ENCODE data around the gene ARHGEF7.

DNA sequence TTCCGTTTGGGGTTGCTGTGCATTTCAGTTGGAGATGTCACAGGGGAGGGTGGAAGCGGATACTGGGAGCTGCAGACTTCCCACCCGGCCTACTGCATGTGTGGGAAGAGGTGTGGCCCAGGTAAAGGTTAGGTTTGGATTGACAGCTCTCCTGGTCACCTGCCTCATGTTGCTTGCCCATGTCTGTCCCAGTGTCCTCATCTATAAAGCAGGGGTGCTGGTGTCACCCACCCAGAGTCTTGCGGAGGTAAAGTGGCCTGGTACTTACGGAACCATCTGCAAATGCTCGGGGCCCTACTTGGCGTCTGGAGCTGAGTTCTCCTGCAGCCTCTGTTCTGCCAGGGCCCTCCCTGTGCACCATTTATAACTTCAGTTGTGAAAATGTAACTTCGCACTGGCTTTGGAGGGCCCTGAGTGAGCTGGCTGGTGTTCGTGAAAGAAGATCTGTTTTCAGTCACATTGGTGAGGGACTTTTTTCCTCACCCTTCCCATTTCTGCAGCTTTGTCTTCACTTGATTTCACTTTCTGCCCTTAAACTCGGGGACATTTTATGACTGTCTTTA, 140.2 kb downstream of the ARHGEF7 start:
- TF ChIP-seq STAT1 (IDR thresholded peaks at IDR 0.05; ENCODE audit: unreplicated experiment) (no peak), REST (IDR thresholded peaks at IDR 0.05; ENCODE audit: unreplicated experiment) (no peak), EZH2 (IDR thresholded peaks at IDR 0.05; ENCODE audit: low read depth, unreplicated experiment) (no peak), CTCF (conservative IDR thresholded peaks at IDR 0.05; ENCODE audit: low read depth in 2 of 2) (no peak), ETS1 (IDR thresholded peaks at IDR 0.05) (no peak), EZH2phosphoT487 (IDR thresholded peaks at IDR 0.05; ENCODE audit: unreplicated experiment) (no peak), POLR2AphosphoS5 (IDR thresholded peaks at IDR 0.05; ENCODE audit: low read depth) (no peak), ZNF114 (CRISPR knock-in tag; IDR thresholded peaks at IDR 0.05) (no peak), ZNF331 (CRISPR knock-in tag; IDR thresholded peaks at IDR 0.05; ENCODE audit: low read depth) (no peak), CREB1 (CRISPR knock-in tag; IDR thresholded peaks at IDR 0.05; ENCODE audit: low read depth) (no peak)
- TF ChIP-seq, protein P1, sequence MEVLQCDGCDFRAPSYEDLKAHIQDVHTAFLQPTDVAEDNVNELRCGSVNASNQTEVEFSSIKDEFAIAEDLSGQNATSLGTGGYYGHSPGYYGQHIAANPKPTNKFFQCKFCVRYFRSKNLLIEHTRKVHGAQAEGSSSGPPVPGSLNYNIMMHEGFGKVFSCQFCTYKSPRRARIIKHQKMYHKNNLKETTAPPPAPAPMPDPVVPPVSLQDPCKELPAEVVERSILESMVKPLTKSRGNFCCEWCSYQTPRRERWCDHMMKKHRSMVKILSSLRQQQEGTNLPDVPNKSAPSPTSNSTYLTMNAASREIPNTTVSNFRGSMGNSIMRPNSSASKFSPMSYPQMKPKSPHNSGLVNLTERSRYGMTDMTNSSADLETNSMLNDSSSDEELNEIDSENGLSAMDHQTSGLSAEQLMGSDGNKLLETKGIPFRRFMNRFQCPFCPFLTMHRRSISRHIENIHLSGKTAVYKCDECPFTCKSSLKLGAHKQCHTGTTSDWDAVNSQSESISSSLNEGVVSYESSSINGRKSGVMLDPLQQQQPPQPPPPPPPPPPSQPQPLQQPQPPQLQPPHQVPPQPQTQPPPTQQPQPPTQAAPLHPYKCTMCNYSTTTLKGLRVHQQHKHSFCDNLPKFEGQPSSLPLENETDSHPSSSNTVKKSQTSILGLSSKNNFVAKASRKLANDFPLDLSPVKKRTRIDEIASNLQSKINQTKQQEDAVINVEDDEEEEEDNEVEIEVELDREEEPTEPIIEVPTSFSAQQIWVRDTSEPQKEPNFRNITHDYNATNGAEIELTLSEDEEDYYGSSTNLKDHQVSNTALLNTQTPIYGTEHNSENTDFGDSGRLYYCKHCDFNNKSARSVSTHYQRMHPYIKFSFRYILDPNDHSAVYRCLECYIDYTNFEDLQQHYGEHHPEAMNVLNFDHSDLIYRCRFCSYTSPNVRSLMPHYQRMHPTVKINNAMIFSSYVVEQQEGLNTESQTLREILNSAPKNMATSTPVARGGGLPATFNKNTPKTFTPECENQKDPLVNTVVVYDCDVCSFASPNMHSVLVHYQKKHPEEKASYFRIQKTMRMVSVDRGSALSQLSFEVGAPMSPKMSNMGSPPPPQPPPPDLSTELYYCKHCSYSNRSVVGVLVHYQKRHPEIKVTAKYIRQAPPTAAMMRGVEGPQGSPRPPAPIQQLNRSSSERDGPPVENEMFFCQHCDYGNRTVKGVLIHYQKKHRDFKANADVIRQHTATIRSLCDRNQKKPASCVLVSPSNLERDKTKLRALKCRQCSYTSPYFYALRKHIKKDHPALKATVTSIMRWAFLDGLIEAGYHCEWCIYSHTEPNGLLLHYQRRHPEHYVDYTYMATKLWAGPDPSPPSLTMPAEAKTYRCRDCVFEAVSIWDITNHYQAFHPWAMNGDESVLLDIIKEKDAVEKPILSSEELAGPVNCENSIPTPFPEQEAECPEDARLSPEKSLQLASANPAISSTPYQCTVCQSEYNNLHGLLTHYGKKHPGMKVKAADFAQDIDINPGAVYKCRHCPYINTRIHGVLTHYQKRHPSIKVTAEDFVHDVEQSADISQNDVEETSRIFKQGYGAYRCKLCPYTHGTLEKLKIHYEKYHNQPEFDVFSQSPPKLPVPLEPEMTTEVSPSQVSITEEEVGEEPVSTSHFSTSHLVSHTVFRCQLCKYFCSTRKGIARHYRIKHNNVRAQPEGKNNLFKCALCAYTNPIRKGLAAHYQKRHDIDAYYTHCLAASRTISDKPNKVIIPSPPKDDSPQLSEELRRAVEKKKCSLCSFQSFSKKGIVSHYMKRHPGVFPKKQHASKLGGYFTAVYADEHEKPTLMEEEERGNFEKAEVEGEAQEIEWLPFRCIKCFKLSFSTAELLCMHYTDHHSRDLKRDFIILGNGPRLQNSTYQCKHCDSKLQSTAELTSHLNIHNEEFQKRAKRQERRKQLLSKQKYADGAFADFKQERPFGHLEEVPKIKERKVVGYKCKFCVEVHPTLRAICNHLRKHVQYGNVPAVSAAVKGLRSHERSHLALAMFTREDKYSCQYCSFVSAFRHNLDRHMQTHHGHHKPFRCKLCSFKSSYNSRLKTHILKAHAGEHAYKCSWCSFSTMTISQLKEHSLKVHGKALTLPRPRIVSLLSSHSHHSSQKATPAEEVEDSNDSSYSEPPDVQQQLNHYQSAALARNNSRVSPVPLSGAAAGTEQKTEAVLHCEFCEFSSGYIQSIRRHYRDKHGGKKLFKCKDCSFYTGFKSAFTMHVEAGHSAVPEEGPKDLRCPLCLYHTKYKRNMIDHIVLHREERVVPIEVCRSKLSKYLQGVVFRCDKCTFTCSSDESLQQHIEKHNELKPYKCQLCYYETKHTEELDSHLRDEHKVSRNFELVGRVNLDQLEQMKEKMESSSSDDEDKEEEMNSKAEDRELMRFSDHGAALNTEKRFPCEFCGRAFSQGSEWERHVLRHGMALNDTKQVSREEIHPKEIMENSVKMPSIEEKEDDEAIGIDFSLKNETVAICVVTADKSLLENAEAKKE (CRISPR knock-in tag; IDR thresholded peaks at IDR 0.05): no peak

All from GM23338 (cell line).